Spleen (tissue), 7 donors: Measurements from ENCODE around the gene WDR48.

Experiments used
- POLR2AphosphoS5 ChIP-seq, 3 donors: sonication (generic); formaldehyde crosslinking; IDR thresholded peaks; one replicate each; pipeline ENCODE4 v1.5.1; 2017; ENCODE audit warnings: antibody characterized with exemption in 3 of 3
- TF ChIP-seq, protein P1 (sequence below), 11 experiments: fragments of 200-600 bp in 7 of 11; fragments of 450-650 bp in 4 of 11; sonication (generic) in 4 of 11; IDR thresholded peaks in 8 of 11; conservative IDR thresholded peaks in 3 of 11; 1 replicate in 7 of 11; 2 replicates in 4 of 11; pipeline versions ENCODE4 v1.4.0 to v1.8.0; 2016 to 2021; ENCODE audit warnings: antibody characterized with exemption in 11 of 11, inconsistent platforms in 4 of 11, mild to moderate bottlenecking in 1 of 11
- donor health status: DM: no; HTN: no; CAD: no; lungs with moderate emphysema.
- donor health status: DM: no; HTN: no; CAD: no.
- donor health status: DM: no; HTN: no; CAD: no.

DNA sequence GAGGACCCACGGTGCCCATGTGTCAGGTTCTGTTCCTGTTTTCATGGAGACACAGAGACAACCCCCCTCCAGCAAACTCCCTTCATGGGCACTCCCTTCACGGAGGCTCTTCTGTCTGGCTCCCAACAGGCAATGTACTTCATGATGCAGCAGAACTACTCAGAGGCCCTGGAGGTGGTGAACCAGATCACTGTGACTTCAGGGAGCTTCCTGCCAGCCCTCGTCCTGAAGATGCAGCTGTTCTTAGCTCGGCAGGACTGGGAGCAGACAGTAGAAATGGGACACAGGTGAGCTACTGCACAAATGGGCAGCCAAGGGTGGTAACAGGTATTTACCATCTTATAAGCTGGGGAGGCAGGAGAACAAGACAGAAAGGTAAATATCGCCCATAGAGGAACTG lies 62.6 kb downstream of the WDR48 start:
- TF ChIP-seq, protein P1, sequence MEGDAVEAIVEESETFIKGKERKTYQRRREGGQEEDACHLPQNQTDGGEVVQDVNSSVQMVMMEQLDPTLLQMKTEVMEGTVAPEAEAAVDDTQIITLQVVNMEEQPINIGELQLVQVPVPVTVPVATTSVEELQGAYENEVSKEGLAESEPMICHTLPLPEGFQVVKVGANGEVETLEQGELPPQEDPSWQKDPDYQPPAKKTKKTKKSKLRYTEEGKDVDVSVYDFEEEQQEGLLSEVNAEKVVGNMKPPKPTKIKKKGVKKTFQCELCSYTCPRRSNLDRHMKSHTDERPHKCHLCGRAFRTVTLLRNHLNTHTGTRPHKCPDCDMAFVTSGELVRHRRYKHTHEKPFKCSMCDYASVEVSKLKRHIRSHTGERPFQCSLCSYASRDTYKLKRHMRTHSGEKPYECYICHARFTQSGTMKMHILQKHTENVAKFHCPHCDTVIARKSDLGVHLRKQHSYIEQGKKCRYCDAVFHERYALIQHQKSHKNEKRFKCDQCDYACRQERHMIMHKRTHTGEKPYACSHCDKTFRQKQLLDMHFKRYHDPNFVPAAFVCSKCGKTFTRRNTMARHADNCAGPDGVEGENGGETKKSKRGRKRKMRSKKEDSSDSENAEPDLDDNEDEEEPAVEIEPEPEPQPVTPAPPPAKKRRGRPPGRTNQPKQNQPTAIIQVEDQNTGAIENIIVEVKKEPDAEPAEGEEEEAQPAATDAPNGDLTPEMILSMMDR (IDR thresholded peaks at IDR 0.05 in 8 of 11, conservative IDR thresholded peaks at IDR 0.05 in 3 of 11) = no peak
- no peak for TF ChIP-seq POLR2AphosphoS5 (IDR thresholded peaks at IDR 0.05)
